Measurements from ENCODE around the gene VPS9D1.
"Not testable (repeated sequence)": the region's sequence is repeated elsewhere in the genome, so short reads cannot be mapped to it uniquely, and the experiment has no call there.

The VPS9D1 gene

GRCh38 chr16:89695875-89696669 lies 24.6 kb downstream of the VPS9D1 start:
- Histone ChIP-seq H3K36me3 (peaks cover 64% of the 10 kb centered on the region), H3K4me1 (peaks cover 86% of the 10 kb centered on the region), H3K27me3 (no peaks in the 10 kb centered on the region)

GRCh38 chr16:89695086-89695874 lies 25.4 kb downstream of the VPS9D1 start:
- H3K9ac ChIP-seq: peak overlapping the region; percentile 57; the same call in 1 of the 2 replicates
- peaks cover 72% of the 10 kb centered on the region for H3K36me3 ChIP-seq
- peak overlapping the region; percentile 71 for H3K27ac ChIP-seq
- no peaks in the 10 kb centered on the region for H3K27me3 ChIP-seq
- H3K9me3 ChIP-seq: no peaks in the 10 kb centered on the region
- peak overlapping the region; percentile 86 for H3K4me2 ChIP-seq
- H3K4me3 ChIP-seq: no peak overlapping the region
- H4K20me1 ChIP-seq: peaks cover 59% of the 10 kb centered on the region
- no peak for TF ChIP-seq Cebpa-rat (IDR thresholded peaks at IDR 0.05)
- peaks cover 79% of the 10 kb centered on the region for H3K4me1 ChIP-seq

More at GRCh38 chr16:89695875-89696669, 24.6 kb downstream of the VPS9D1 start:
- Histone ChIP-seq H3K4me3 (no peak overlapping the region), H3K4me2 (peak overlapping the region; percentile 86), H3K9ac (peak overlapping the region; percentile 57), H3K9me3 (no peaks in the 10 kb centered on the region), H4K20me1 (peaks cover 66% of the 10 kb centered on the region), H3K27ac (peak overlapping the region; percentile 71)
- TF ChIP-seq Cebpa-rat (IDR thresholded peaks at IDR 0.05): no peak

GRCh38 chr16:89694784-89695085 lies 26.0 kb downstream of the VPS9D1 start:
- H3K36me3 ChIP-seq: peaks cover 77% of the 10 kb centered on the region
- H3K9me3 ChIP-seq, H3K27ac ChIP-seq, H3K9ac ChIP-seq, H3K4me3 ChIP-seq, H3K4me2 ChIP-seq, H3K27me3 ChIP-seq: not testable (repeated sequence)
- H4K20me1 ChIP-seq: peaks cover 54% of the 10 kb centered on the region
- peaks cover 74% of the 10 kb centered on the region for H3K4me1 ChIP-seq

- Histone ChIP-seq H3K4me3 (no peak overlapping the region), H3K27ac (peak overlapping the region; percentile 43), H3K27me3 (no peaks in the 10 kb centered on the region), H3K4me1 (peaks cover 72% of the 10 kb centered on the region), H3K4me2 (peak overlapping the region; percentile 61), H3K36me3 (peaks cover 83% of the 10 kb centered on the region), H4K20me1 (peaks cover 50% of the 10 kb centered on the region), H3K9ac (peak overlapping the region; percentile 70), H3K9me3 (no peaks in the 10 kb centered on the region)
- TF ChIP-seq Cebpa-rat (IDR thresholded peaks at IDR 0.05): no peak
These were observed 26.5 kb downstream of the VPS9D1 start for GRCh38 chr16:89693931-89694783.

GRCh38 chr16:89693289-89693731 lies 27.4 kb downstream of the VPS9D1 start:
- H3K4me1 ChIP-seq: peaks cover 80% of the 10 kb centered on the region

GRCh38 chr16:89691986-89692569 lies 28.6 kb downstream of the VPS9D1 start:
- no peak overlapping the region for H3K4me3 ChIP-seq
- peak overlapping the region; percentile 42; the same call in 1 of the 2 replicates for H3K9ac ChIP-seq
- peaks cover 33% of the 10 kb centered on the region for H4K20me1 ChIP-seq
- no peaks in the 10 kb centered on the region for H3K27me3 ChIP-seq
- no peak for TF ChIP-seq Cebpa-rat (IDR thresholded peaks at IDR 0.05)
- H3K9me3 ChIP-seq: no peaks in the 10 kb centered on the region
- peak overlapping the region; percentile 46 for H3K27ac ChIP-seq
- H3K4me2 ChIP-seq: peak overlapping the region; percentile 63
- H3K4me1 ChIP-seq: peaks cover 82% of the 10 kb centered on the region
- H3K36me3 ChIP-seq: peaks cover 77% of the 10 kb centered on the region

More at GRCh38 chr16:89693289-89693731, 27.4 kb downstream of the VPS9D1 start:
- peak overlapping the region; percentile 70; the same call in 1 of the 2 replicates for H3K9ac ChIP-seq
- peak overlapping the region; percentile 61 for H3K4me2 ChIP-seq
- no peaks in the 10 kb centered on the region for H3K9me3 ChIP-seq
- H3K4me3 ChIP-seq: no peak overlapping the region
- H4K20me1 ChIP-seq: peaks cover 46% of the 10 kb centered on the region
- TF ChIP-seq Cebpa-rat (IDR thresholded peaks at IDR 0.05): no peak
- H3K27me3 ChIP-seq: no peaks in the 10 kb centered on the region
- no peak overlapping the region for H3K27ac ChIP-seq
- peaks cover 87% of the 10 kb centered on the region for H3K36me3 ChIP-seq

DNA sequence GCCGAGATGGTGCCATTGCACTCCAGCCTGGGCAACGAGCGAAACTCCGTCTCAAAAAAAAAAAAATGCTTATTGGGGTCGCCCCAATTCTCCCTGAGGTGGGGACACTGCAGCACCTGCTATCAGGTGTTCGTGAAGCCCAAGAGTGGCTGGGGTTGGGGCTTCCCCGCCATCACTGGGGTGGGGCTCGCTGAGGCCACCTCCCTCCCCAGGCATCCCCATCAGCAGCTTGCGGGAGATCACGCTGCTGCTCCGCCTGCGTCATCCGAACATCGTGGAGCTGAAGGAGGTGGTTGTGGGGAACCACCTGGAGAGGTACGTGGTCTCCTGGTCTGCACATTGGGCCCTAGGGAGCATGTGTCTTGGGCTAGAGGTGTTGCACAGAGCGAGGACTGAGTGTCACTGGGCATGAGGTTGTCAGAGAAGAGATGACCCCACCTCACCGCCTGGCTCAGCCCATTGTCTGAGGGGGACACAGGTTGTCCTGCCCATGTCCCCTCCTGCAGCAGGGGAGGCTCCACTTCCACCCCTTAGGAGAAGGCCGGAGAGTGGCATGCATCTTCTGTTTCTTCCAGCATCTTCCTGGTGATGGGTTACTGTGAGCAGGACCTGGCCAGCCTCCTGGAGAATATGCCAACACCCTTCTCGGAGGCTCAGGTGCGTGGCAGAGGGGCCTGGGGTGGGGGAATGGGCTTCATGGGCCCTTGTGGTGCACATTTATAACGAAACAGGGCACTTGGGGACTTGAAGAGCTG lies 29.3 kb downstream of the VPS9D1 start:
- no peak for TF ChIP-seq Cebpa-rat (IDR thresholded peaks at IDR 0.05)
- Histone ChIP-seq H3K9me3 (no peaks in the 10 kb centered on the region), H3K9ac (peak overlapping the region; percentile 42; the same call in 1 of the 2 replicates), H3K4me2 (peak overlapping the region; percentile 63), H3K27ac (peak overlapping the region; percentile 46; the same call in 1 of the 2 replicates), H3K27me3 (no peaks in the 10 kb centered on the region), H4K20me1 (peaks cover 27% of the 10 kb centered on the region), H3K4me1 (peaks cover 76% of the 10 kb centered on the region), H3K36me3 (peaks cover 72% of the 10 kb centered on the region), H3K4me3 (no peak overlapping the region)

GRCh38 chr16:89690392-89690901 lies 30.3 kb downstream of the VPS9D1 start:
- Histone ChIP-seq H3K9me3 (peaks cover 6% of the 10 kb centered on the region), H3K27ac (no peak overlapping the region), H3K4me2 (no peak overlapping the region), H3K27me3 (no peaks in the 10 kb centered on the region), H3K4me3 (no peak overlapping the region), H4K20me1 (peaks cover 17% of the 10 kb centered on the region), H3K36me3 (peaks cover 72% of the 10 kb centered on the region), H3K4me1 (peaks cover 66% of the 10 kb centered on the region), H3K9ac (no peak overlapping the region)
- TF ChIP-seq Cebpa-rat (IDR thresholded peaks at IDR 0.05): no peak

DNA sequence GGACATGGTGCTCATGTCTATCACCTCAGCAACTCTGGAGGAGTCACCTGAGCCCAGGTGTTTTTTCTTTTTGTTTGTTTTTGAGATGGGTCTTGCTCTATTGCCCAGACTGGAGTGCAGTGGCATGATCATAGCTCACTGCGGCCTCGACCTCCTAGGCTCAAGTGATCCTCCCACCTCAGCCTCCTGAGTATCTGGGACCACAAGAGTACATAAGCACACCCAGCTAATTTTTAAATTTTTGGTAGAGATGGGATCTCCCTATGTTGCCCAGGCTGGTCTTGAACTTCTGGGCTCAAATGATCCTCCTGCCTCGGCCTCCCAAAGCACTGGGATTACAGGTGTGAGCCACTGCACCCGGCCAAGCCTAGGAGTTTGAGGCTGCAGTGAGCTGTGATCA lies 31.1 kb downstream of the VPS9D1 start:
- H4K20me1 ChIP-seq: peaks cover 12% of the 10 kb centered on the region; the same call in 1 of the 2 replicates
- H3K9ac ChIP-seq, H3K27ac ChIP-seq, H3K4me2 ChIP-seq, H3K4me3 ChIP-seq, H3K27me3 ChIP-seq: not testable (repeated sequence)
- H3K4me1 ChIP-seq: peaks cover 60% of the 10 kb centered on the region
- H3K36me3 ChIP-seq: peaks cover 73% of the 10 kb centered on the region
- H3K9me3 ChIP-seq: peaks cover 14% of the 10 kb centered on the region

Measured in BLaER1 (cell line).